Gastrocnemius medialis (tissue), 4 donors: Measurements from ENCODE around the gene LRFN2.

Experiments used
- CTCF ChIP-seq, 5 experiments: fragments of 450-650 bp in 3 of 5; fragments of 200-600 bp in 2 of 5; sonication (generic) in 2 of 5; IDR thresholded peaks in 4 of 5; conservative IDR thresholded peaks in 1 of 5; 1 replicate in 4 of 5; 2 replicates in 1 of 5; pipeline ENCODE4 v1.5.1; 2016 to 2019; ENCODE audit warnings: antibody characterized with exemption in 5 of 5, mild to moderate bottlenecking in 3 of 5, moderate library complexity in 3 of 5
- POLR2A ChIP-seq, 2 donors: fragments of 450-650 bp; IDR thresholded peaks; one replicate each; pipeline ENCODE4 v1.6.1; 2017; ENCODE audit warnings: antibody characterized with exemption in 2 of 2, mild to moderate bottlenecking in 2 of 2, moderate library complexity in 2 of 2

GRCh38 chr6:40471243-40471642, 115.9 kb downstream of the LRFN2 start:
- TF ChIP-seq CTCF (IDR thresholded peaks at IDR 0.05 in 4 of 5, conservative IDR thresholded peaks at IDR 0.05 in 1 of 5) (no peak), POLR2A (IDR thresholded peaks at IDR 0.05) (no peak)
